HG03135 (cell line): ENCODE measurements around the gene FBXL20.

ENCODE experiments used
- ATAC-seq: cut with Tn5 transposase; IDR thresholded peaks from one replicate; pipeline ENCODE4 v1.9.1; 2021; ENCODE audit warnings: mild to moderate bottlenecking, moderate library complexity; ENCODE audit not compliant: unreplicated experiment

FBXL20 gene

GRCh38 chr17:39208893-39209292 is 192.5 kb downstream of the FBXL20 start:
- no peak for ATAC-seq

GRCh38 chr17:39208136-39208535 is 193.3 kb downstream of the FBXL20 start:
- ATAC-seq: no peak

- no peak for ATAC-seq
These were observed 196.3 kb downstream of the FBXL20 start for GRCh38 chr17:39205112-39205526.

DNA sequence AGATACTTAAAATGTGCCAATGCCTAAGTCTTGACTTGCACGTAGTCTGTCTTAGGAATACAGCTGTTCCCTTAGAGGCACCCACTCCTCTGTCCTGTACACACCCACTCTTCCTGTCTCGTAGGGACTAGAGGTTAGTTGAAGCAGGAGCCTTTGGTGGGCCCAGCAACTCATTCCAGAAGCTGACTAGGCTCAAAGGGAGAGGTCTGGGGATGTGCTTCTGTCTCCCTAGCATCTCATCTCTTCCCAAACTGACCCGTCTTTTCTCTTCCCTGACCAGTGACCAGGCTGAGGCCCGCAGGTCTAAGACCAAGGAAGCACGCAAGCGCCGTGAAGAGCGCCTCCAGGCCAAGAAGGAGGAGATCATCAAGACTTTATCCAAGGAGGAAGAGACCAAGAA is 197.2 kb downstream of the FBXL20 start:
- no peak for ATAC-seq
